Occipital lobe (tissue), 2 donors: Measurements from ENCODE around the gene FBXL20. TPM values are rescaled to one million over a fixed set of nuclear protein-coding genes. Genes with fewer than 3 reads are reported as not detected.

ENCODE experiments used
- DNase-seq: peaks from one replicate; lab custom pipeline; 2025; lab: John Stamatoyannopoulos, UW
- total RNA-seq: library from RNA; depleted of rRNA; stranded (reverse); fragments of >200 nt; gene quantifications from one replicate; pipeline ENCODE4 v1.2.3, GENCODE V29; 2014

Gene FBXL20
- total RNA-seq, 1 donor from 2014 or later: 22.9 TPM

DNA sequence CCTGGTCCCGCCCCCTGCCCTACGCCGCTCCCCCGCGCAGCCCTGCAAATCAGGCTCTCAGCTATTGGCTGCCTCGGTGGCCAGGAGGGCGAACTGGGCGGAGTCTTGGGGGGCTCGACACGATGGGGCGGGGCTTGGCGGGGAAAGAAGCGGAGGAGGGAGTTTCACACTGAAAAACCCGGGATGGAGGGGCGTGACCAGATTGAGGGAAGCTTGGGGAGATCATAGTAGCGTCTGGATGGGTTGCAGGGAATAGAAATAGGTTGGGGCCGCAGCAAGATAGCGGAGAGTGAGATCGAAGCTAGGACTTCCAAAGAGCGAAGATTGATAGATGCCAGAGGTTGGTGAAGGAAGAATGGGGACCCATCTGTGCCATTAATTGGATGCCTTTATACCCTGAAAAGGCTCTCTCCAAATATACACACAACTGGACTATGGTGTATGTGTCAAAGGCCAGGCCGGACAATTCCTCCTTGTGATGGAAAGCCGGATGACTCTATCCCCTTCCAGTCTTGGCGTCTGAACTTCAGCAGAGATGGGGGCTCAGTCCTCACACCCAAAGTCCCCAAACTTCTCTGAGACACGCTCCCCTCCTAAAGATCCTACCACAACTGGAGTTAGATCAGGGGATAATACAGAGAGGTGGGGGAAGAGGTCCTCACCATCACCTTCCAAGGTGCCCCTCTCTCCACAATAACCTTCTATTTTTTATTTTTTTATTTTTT, 175.3 kb downstream of the FBXL20 start:
- peak; percentile 70 for DNase-seq

DNA sequence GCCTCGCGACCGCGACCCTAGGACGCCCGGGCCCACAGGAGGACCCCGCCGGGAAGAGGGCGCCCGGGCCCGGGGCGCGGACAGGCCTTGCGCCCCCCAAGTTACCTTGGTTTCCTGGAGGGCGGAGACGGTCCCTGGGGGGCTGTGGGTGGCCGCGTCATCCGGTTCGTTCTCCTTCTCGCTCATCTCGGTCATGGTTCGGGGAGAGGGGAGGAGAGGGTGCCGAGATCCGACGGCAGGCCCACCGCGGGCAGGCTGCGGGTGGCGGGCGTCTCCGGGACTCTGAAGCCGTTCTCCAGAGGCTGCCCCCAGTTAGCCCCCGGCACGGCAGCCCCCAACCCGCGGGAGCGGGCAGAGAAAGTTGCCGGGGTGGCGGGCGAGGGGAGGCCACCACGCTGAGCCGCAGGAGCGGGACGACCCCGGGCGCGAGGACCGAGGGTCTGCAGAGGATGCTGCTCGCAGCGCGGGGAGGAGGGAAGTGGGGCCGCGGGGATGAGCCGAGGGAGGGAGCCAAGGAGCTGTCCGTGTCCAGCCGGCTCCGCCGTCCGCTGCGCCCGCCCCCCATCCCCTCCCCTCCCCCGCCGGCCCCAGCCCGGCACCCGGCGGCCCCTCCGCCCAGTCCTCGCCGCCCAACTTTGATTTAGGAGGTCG, 176.0 kb downstream of the FBXL20 start, which contains the start of gene STAC2:
TSS of gene STAC2 (minus strand) at position 638 of the 651 bp plus-strand sequence. CDS start at position 195, 443 bp downstream.
- no peak for DNase-seq

DNA sequence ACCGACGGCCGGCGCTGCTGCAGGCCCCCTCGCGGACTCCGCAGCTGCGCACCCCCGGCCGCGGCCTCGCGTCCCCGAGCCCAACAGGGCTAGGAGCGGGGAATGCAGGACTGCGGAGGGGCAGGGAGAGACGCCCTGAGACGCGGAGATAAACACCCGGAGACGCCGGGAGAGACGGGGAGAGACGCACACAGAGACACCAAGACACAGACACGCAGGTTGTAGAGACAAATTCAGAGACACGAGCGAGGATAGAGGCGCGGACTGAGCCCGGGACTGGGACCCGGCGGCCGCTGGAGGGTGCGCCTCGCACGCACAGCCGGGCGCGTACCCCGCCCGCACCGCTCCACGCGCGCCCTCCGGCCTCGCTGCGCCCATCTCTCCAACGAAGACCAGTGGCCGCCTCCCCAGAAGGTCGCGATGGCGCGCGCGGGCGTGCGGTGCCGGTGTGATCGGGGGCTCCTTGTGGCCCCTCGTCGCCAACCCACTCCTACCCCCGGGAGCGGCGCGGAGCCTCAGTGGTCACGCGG, 176.6 kb downstream of the FBXL20 start:
- no peak for DNase-seq

DNA sequence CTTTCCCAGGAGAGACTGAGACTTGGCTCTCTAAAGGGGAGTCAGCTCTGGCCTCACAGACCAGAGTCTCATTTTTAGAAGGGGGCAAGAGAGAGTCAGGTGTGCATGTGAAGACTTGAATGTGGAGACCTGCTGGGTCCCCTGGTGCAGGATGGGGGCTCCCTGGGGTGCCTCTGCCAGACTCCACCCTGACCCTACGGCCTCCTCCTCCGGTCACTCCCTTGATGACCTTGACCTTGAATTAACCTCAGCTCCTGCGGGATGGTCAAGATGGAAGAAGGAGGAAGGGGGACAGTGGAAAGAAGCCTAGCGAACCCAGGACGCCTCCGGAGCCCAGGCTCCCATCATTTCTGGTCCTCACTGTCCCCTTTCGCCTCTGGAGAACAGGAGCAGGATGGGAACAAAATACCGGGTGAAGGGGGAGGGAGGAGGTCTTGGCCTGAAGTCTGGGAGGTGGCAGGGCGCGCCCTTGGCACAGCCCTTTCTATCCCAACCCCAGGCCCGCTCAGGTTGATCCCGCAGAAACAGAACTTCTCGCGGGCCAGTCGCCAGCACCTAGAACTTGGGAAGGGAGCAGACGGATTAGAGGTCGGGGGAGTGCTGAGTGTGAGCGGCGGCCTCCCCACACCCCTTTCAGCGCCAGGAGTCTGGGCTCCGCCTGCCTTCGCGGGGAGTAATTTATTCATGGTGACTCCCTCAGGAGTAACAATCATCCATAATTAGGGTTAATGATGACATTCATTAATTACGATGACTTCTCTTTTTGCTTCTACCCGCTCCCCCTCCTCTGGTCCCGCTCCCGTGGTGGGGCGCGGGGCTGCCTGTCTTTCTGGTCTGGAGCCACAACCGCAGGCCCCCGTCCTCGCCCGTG, 177.3 kb downstream of the FBXL20 start:
- no peak for DNase-seq

DNA sequence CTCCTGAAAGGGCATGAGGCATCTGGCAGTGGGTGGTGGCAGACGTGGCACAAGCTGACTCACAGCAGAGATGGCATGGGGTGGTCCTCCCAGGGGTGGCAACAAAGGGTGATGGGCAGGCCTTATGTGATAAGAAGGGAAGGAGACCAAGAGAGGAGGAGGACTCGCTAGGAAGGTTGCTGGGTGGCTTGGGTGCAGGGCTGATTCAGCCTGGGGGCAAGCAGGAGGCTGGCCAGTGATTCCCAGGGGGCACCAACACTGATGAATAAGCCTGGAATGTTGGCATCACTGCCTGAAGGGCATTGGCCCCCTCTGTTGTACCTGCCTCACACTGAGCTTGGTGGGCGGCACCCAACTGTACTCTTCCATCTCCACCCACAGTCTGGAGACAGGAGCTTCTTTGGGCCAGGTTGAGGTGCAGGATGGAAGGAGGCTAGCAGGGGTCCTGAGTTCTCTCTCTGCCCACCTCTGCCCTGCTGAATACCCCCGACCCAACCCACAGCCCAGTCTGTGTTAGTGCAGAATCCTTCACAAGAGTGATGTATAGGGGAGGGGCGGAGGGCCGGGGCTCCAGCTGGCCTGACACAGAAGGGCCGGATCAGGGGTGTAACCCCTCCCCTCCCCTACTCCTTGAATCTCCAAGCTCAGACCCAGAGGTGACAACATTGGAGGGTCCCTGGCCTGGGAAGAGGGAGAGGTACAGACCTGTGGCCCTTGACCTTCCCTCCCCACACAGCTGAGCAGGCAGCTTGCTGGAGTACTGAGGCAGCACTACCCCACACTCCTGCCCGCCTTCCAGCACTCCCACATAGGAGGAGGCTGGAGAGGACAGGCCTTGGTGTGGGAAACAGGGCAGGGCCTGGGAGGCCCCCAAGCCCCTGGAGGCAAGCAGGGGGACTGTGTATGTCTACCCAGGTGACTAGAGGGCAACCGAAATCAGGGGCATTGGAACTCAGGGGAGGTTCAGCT, 178.3 kb downstream of the FBXL20 start:
- DNase-seq: no peak

DNA sequence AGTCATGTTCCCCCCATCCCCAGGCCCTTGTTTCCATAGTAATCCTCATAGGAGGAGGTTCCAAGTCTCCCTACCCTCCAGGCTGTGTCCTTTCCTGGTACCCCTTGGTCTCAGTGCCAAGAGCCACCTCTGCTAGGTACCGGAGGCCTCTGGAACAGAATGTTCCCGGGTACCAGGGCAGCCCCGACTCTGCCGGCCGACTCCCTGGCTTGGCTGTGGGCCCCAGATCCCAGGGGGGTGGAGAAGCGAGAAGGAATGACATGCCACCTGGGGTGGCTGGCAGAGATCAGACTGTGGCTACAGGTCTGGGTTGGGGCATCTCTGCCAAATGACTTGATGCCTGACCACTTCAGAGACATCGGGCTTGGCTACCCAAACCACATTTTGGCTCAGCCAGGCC, 179.3 kb downstream of the FBXL20 start:
- no peak for DNase-seq

DNA sequence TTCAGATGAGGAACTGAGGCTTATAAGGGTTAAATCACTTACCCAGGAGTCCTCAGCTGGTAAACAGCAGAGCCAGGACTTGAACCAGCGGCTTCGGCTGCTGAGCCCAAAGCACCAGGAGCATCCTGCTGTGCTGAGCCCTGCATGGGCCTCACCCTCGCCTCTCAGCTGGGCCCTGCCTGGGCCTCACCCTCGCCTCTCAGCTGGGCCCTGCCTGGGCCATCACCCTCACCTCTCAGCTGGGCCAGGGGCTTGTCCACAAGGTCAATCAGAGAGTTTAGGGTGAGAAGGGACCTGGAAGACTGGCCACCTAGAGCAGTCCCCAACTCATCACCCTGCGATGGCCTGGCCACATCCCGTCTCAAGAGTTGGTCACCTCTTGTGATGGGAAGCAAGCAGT, 179.9 kb downstream of the FBXL20 start:
- DNase-seq: no peak

DNA sequence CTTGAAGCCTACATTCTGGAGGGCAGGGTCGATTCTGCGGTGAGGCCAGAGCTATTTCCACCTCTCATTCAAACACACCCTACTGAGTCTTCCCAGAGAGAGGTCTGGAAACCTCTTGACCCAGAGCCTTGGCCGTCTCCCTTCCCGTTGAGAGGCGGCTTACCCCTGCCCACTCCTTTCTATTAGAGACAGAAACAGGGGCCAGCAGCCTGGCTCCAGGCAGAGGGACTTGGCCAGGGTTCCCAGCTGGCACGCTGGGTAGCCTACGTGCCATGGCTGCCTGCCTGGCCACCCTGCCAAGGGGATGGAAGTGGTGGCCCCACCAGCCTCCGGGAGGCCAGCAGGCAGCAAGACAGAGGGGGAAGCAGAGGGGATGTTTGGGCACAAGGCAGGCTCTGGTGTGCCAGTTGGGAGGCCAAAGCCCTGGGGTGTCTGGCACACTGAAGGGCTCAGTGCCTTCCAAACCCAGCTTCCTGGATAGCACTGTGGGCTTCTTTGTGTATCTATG, 181.7 kb downstream of the FBXL20 start:
- DNase-seq: no peak

DNA sequence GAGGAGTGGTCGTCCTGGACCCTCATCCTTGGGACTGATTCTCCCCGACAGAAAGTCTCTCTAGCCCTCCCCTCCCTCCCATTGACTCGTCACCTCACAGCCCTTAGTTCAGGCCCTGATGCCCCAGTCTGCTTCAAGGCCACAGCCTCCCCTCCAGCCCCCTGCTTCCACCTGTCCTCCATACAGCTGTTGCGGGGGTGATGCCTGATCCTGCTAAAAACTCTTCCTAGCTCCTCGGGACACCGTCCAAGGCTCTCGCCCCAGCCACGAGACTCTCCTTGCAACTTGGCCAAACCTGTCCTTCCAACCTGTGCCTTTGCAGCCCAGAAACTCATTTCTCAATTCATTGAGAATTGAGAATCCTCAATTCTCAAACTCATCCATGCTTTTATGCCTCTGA, 182.5 kb downstream of the FBXL20 start:
- no peak for DNase-seq

DNA sequence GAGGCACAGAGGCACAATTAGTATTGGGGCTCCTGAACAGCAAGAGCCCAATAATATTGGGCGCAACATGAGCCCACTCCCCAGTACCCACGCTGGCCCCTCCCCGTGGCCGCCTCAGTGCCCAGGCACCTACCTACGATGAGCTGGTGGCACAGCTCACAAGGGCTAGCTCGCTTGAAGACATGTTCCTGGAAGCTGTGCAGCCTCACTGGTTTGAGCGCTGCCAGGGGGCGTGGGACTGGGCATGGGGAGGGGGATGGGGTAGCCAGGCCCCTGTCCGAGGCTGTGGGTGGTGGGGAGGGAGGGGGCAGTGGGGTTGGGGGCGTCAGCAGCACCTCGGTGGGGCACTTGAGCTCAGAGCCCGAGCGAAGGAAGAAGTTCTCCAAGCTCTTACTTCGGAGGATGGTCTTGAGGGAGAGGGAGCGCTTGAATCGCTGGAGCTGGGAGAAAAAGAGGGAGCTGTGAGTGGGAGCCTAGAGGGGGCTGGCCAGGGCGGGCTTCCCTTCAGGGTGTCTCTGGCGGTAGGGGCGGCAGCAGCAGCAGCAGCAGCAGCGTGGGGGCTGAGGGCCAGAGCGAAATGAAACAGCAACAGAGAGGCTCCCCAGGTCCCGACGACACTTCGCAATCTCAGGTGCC, 183.6 kb downstream of the FBXL20 start:
- DNase-seq: no peak

DNA sequence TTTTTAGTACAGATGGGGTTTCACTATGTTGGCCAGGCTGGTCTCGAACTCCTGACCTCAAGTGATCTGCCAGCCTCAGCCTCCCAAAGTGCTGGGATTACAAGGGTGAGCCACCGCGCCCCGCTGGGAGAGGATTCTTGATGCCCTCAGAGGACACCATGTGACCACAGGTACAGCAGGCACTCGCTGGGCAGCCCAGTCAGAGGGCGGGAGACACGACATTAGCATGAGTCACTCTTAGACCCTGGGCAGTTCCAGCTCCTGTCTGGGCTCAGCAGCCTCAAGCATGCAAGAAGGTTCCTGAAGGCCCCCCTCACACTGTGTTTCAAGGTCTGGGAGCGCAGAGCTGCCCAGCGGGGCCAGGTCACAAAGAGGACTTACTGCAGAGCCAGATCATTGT, 187.6 kb downstream of the FBXL20 start:
- no peak for DNase-seq

DNA sequence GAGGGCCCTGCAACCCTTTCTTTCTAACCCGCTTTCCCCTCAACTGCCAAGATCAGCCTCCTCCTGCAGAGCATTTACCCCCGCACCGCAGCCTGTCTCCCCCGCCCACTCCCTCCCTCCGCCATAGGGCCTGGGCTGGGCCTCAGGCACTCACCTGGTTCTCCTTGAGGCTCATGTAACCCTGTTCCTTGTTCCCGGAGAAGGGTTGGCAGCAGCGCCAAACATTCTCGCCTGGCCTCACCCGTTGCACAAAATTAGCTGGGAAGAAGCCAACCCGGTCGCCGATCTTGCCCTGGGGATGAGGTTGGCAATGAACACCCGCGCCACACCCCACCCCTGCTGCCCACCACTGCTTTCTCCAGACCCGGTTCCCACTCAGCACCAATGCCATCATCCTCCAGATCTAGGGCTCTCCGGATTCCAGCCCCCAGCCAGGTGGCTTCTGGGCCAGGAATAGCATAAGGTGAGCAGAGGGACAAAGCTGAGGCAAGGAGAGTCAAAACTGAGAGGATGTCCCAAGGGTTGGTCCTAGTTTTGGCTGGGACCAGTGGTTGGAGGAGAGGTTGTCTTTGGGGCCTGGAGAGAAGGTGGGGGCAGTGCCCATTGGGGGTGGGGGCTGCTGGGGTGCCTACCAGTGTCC, 188.5 kb downstream of the FBXL20 start:
- DNase-seq: no peak

DNA sequence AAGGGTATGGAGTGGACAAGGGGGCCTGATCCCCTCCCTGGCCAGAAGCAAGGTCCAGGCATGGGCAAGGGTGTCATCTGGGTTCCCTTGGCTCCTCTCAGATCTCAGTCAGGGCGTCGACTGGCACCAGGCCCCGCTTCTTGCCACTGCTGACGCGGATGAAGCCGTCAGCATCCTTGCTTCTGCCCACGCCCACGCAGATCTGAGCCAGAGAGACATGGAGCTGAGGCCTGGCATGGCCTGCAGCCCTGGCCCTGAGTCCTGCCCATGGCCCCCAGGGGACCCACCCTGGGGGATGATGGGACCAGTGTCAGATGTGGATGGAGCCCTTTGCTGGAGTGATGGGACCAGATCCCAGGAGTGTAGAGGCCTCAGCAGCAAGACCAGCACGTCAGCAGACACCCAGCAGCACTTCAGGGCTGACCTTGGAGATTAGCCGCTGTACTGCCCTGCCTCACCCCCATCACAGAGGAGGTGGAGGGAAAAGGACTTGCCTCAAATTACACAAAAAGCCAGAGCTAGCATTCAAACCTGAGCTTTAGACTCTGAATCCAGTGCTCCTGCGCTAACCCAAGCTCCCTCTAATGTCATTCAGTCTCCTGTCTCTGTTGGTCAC, 189.1 kb downstream of the FBXL20 start:
- no peak for DNase-seq

DNA sequence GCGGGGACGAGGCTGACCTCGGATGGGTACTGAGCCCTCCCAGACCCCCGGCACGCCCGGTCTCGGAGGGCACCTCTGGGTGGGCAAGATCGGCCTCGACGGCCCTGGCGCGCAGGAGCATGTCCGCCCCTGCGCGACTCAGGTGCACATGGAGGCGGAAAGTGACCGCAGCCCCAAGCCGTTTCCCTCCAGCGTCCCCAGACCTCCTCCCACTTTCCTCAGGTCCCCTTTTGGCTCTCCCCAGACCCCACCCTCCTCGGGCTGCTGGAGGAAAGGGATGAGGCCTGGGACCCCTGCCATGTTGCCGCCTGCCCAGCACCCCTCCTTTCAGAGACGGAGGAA, 191.4 kb downstream of the FBXL20 start:
- no peak for DNase-seq

DNA sequence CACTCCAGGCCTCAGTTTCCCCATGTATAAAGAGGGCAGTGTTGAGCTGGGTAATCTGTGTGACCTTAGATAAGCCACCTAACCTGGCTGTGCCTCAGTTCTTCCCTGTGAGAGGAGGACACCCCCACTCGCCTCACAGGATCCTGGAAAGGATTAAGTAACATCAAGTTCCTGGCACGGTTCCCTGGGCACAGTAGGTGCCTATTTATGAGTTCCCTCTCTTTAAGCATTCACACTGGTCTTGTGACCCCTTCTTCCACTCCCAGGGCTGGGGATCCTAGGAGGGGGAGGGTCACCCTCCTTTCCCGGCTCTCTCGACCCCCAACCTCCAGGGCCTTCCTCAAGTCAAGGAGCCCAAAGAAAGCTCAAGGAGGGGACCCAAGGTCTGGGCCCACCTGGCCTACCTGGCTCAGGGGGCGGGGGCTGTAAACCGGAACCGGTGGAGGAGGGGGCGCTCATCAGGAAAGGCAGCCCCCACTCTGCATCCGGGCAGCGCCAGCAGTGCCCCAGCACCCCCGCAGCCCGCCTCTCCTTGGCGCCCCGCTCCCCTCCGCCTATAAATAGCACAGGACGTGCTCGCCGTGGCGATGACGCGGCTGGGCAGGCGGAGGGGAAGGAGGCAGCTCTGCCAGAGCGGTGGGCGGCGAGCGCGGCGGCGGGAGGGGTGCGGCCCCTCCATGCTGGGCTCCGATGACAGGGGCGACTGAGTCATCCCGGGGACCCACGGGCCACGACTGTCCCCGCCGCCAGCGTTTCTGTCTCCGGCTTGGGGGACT, 191.9 kb downstream of the FBXL20 start:
- DNase-seq: peak; percentile 63

DNA sequence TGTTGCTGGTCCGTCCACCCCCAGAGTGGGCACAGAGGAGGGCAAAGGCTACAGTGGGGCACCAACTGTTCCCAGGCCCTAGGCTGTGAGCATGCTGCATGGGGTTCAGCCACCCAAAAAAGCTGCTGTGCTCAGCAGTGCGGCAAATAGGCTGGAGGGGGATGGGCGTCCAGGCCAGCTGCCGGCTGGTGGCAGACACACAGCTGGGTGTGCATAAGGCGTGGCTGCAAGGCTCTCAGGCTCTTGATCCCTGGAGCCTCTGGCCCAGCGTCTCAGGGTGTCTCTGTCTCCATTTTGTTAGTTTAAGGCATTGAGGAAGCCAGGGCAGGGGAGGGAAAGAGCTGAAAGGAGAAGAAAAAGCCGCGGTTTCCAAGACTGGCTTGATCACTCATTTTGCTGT, 192.5 kb downstream of the FBXL20 start:
- DNase-seq: peak; percentile 38

DNA sequence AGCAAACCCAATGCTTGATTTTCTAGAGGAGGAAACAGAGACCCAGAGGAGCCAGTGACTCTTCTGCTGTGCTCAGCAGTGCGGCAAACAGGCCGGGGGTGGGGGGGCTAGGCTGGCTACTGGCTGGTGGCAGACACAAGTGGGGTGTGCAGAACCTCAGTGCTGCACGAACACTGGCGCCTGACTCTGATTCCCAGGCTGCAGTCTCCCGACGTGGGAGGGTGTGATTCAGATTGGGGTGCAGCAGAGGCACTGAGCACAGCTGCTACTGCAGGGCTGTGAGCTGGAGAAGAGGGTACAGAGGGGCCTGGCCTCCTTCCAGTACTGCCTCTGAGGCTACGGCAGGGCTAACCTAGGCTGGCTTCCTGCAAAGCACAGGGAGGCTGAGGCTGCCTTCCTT, 193.3 kb downstream of the FBXL20 start:
- DNase-seq: peak; percentile 87

DNA sequence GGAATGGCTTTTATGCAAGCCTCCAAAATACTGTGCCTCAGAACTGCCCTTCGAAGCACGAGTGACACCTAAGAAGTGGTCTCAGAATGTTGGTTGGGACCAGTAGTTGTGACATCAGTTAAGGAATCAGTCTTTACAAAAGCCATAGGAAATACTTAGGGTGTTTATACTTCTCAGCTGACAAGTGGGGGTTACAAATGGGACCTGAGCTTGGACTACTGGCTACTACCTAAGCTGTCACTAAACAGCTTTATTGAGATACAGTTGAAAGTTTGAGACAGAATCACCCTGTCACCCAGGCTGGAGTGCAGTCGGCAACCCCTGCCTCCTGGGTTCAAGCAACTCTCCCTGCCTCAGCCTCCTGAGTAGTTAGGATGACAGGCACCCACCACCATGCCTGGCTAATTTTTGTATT, 196.3 kb downstream of the FBXL20 start:
- DNase-seq: no peak
